ENCODE data around the gene PTPN2.

PTPN2 gene

DNA sequence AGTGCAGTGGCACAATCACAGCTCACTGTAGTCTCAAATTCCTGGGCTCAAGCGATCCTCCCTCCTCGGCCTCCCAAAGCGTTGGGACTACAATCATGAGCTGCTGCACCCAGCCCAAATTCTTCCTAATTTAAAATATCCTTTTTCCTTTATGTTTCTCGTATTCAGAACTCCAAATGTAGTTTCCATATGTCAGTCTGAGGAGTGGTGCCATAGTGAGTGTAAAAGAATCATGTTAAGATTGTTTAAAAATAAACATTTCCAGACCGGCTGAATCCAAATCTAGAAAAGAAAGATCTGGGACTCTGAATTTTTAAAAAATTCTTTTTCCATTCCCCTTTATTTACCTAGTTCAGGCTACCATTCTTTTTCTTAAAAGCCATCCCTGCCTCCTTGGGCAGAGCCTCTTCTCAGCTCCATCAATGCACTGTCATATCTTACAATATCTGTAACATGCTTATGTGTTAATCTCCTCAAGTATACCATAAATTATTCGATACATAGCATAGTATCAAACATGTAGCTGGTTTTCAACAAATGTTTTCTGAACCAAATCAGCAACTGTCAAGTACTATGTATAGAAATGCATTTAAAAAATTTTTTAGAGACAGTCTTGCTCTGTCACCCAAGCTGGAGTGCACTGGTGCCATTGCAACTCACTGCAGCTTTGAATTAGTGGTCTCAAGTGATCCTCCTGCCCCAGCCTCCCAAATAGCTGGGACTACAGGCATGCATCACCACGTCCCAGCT is 31.3 kb downstream of the PTPN2 start:
- H3K79me2 ChIP-seq (ENCODE audit: control insufficient read depth, insufficient read depth, low read length, poor library complexity), result peaks cover 2% of the 10 kb centered on the region
- no peak for DNase-seq
- no peak overlapping the region for H2AFZ ChIP-seq (ENCODE audit: insufficient read depth, low read length, poor library complexity)
- H3K18ac ChIP-seq (ENCODE audit: low read length), result no peak overlapping the region
- no peak overlapping the region for H3K27ac ChIP-seq (ENCODE audit: low read depth, low read length)
- H3K9me3 ChIP-seq (ENCODE audit: insufficient read depth, low read depth, low read length), result no peaks in the 10 kb centered on the region
- no peak overlapping the region for H4K8ac ChIP-seq (ENCODE audit: low read depth, low read length)
- no peak overlapping the region for H2BK12ac ChIP-seq (ENCODE audit: low read length)
- H2AK5ac ChIP-seq (ENCODE audit: low read length), result no peak overlapping the region
- no peak overlapping the region for H4K91ac ChIP-seq (ENCODE audit: low read depth, low read length)
- peaks cover 0 to 1% of the 10 kb centered on the region in 2 experiments for H3K36me3 ChIP-seq (ENCODE audit: control insufficient read depth in 1 of 2, insufficient read depth in 2 of 2, low read length in 2 of 2)
- H2BK120ac ChIP-seq (ENCODE audit: insufficient read depth, low read length, poor library complexity), result no peak overlapping the region
- H3K4me2 ChIP-seq (ENCODE audit: low read length), result no peak overlapping the region
- no peak overlapping the region for H3K4ac ChIP-seq (ENCODE audit: low read depth, low read length)
- H2BK5ac ChIP-seq (ENCODE audit: low read depth, low read length, poor library complexity), result no peak overlapping the region
- WGBS (ENCODE audit: extremely low coverage, insufficient coverage, insufficient read length), result no CpG with 5 or more reads among the region's 7 CpGs
- H3K4me3 ChIP-seq (ENCODE audit: low read depth, low read length), result no peak overlapping the region
- H4K12ac ChIP-seq (ENCODE audit: low read depth, low read length), result no peak overlapping the region
- H3K79me1 ChIP-seq (ENCODE audit: low read length), result no peaks in the 10 kb centered on the region
- H3K4me1 ChIP-seq (ENCODE audit: control insufficient read depth in 1 of 2, insufficient read depth in 2 of 2, low read length in 2 of 2), result peaks cover 6% of the 10 kb centered on the region in 2 experiments
- H3K9ac ChIP-seq (ENCODE audit: low read length), result no peak overlapping the region
- H3K14ac ChIP-seq (ENCODE audit: low read length), result no peak overlapping the region
- H3K27me3 ChIP-seq (ENCODE audit: insufficient read depth, low read length), result no peaks in the 10 kb centered on the region
- H3K23ac ChIP-seq (ENCODE audit: low read length), result no peak overlapping the region

GRCh38 chr18:12851716-12852115 is 32.3 kb downstream of the PTPN2 start:
- WGBS (ENCODE audit: extremely low coverage, insufficient coverage, insufficient read length), result no CpG with 5 or more reads among the region's 3 CpGs
- no peak overlapping the region for H3K9ac ChIP-seq (ENCODE audit: low read length)
- no peaks in the 10 kb centered on the region for H3K27me3 ChIP-seq (ENCODE audit: insufficient read depth, low read length)
- peaks cover 0 to 1% of the 10 kb centered on the region in 2 experiments for H3K36me3 ChIP-seq (ENCODE audit: control insufficient read depth in 1 of 2, insufficient read depth in 2 of 2, low read length in 2 of 2)
- H4K8ac ChIP-seq (ENCODE audit: low read depth, low read length), result no peak overlapping the region
- no peak overlapping the region for H2AFZ ChIP-seq (ENCODE audit: insufficient read depth, low read length, poor library complexity)
- H3K79me1 ChIP-seq (ENCODE audit: low read length), result no peaks in the 10 kb centered on the region
- no peak overlapping the region for H3K23ac ChIP-seq (ENCODE audit: low read length)
- no peak overlapping the region for H4K12ac ChIP-seq (ENCODE audit: low read depth, low read length)
- H2BK120ac ChIP-seq (ENCODE audit: insufficient read depth, low read length, poor library complexity), result no peak overlapping the region
- no peak overlapping the region for H2AK5ac ChIP-seq (ENCODE audit: low read length)
- H2BK12ac ChIP-seq (ENCODE audit: low read length), result no peak overlapping the region
- H4K91ac ChIP-seq (ENCODE audit: low read depth, low read length), result no peak overlapping the region
- H3K79me2 ChIP-seq (ENCODE audit: control insufficient read depth, insufficient read depth, low read length, poor library complexity), result peaks cover 2% of the 10 kb centered on the region
- no peak overlapping the region for H3K4ac ChIP-seq (ENCODE audit: low read depth, low read length)
- no peak overlapping the region for H3K4me3 ChIP-seq (ENCODE audit: low read depth, low read length)
- no peaks in the 10 kb centered on the region for H3K9me3 ChIP-seq (ENCODE audit: insufficient read depth, low read depth, low read length)
- no peak overlapping the region for H3K14ac ChIP-seq (ENCODE audit: low read length)
- no peak overlapping the region for H2BK5ac ChIP-seq (ENCODE audit: low read depth, low read length, poor library complexity)
- H3K4me2 ChIP-seq (ENCODE audit: low read length), result no peak overlapping the region
- H3K4me1 ChIP-seq (ENCODE audit: control insufficient read depth in 1 of 2, insufficient read depth in 2 of 2, low read length in 2 of 2), result peaks cover 6% of the 10 kb centered on the region in 2 experiments
- DNase-seq, result no peak
- no peak overlapping the region for H3K27ac ChIP-seq (ENCODE audit: low read depth, low read length)
- H3K18ac ChIP-seq (ENCODE audit: low read length), result no peak overlapping the region

- Histone ChIP-seq H3K9ac (ENCODE audit: low read length) (no peak overlapping the region), H3K27me3 (ENCODE audit: insufficient read depth, low read length) (no peaks in the 10 kb centered on the region), H2BK120ac (ENCODE audit: insufficient read depth, low read length, poor library complexity) (no peak overlapping the region), H3K23ac (ENCODE audit: low read length) (no peak overlapping the region), H4K12ac (ENCODE audit: low read depth, low read length) (no peak overlapping the region), H3K36me3 (ENCODE audit: control insufficient read depth in 1 of 2, insufficient read depth in 2 of 2, low read length in 2 of 2) (peaks cover 0 to 1% of the 10 kb centered on the region in 2 experiments), H3K79me2 (ENCODE audit: control insufficient read depth, insufficient read depth, low read length, poor library complexity) (peaks cover 2% of the 10 kb centered on the region), H3K9me3 (ENCODE audit: insufficient read depth, low read depth, low read length) (no peaks in the 10 kb centered on the region), H2AFZ (ENCODE audit: insufficient read depth, low read length, poor library complexity) (no peak overlapping the region), H3K4me1 (ENCODE audit: control insufficient read depth in 1 of 2, insufficient read depth in 2 of 2, low read length in 2 of 2) (no peaks in the 10 kb centered on the region), H4K8ac (ENCODE audit: low read depth, low read length) (no peak overlapping the region), H3K79me1 (ENCODE audit: low read length) (no peaks in the 10 kb centered on the region), H3K27ac (ENCODE audit: low read depth, low read length) (no peak overlapping the region), H3K4ac (ENCODE audit: low read depth, low read length) (no peak overlapping the region), H3K4me2 (ENCODE audit: low read length) (no peak overlapping the region), H3K14ac (ENCODE audit: low read length) (no peak overlapping the region), H3K4me3 (ENCODE audit: low read depth, low read length) (no peak overlapping the region), H2AK5ac (ENCODE audit: low read length) (no peak overlapping the region), H2BK5ac (ENCODE audit: low read depth, low read length, poor library complexity) (no peak overlapping the region), H3K18ac (ENCODE audit: low read length) (no peak overlapping the region), H4K91ac (ENCODE audit: low read depth, low read length) (no peak overlapping the region), H2BK12ac (ENCODE audit: low read length) (no peak overlapping the region)
- DNase-seq, result peak; percentile 69 to 93
- no CpG with 5 or more reads among the region's 2 CpGs for WGBS (ENCODE audit: extremely low coverage, insufficient coverage, insufficient read length)
Observed at GRCh38 chr18:12849548-12849947, 34.5 kb downstream of the PTPN2 start.

DNA sequence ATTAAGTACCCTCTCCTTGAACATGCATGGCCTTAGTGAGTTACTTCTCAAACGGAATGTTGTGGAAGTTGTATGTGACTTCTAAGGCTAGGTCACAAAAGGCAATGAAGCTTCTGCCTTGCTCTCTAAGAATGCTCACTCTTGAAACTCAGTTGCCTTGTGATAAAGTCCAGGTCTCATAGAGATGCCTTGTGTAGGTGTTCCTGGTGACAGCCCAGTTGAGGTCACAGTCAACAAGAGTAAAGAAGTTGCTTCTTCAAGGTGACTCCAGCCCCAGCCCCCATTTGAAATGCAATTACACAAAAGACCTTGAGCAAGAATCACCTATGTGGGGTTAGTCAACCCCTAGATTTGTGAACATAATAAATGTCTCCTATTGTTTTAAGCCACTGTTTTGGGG is 35.6 kb downstream of the PTPN2 start:
- Histone ChIP-seq H3K4ac (ENCODE audit: low read depth, low read length) (no peak overlapping the region), H3K79me2 (ENCODE audit: control insufficient read depth, insufficient read depth, low read length, poor library complexity) (peaks cover 2% of the 10 kb centered on the region), H3K4me2 (ENCODE audit: low read length) (no peak overlapping the region), H3K9ac (ENCODE audit: low read length) (no peak overlapping the region), H3K23ac (ENCODE audit: low read length) (no peak overlapping the region), H3K4me1 (ENCODE audit: control insufficient read depth in 1 of 2, insufficient read depth in 2 of 2, low read length in 2 of 2) (peaks cover 2% of the 10 kb centered on the region in 2 experiments), H2AK5ac (ENCODE audit: low read length) (no peak overlapping the region), H2BK12ac (ENCODE audit: low read length) (no peak overlapping the region), H2BK5ac (ENCODE audit: low read depth, low read length, poor library complexity) (no peak overlapping the region), H4K12ac (ENCODE audit: low read depth, low read length) (no peak overlapping the region), H3K36me3 (ENCODE audit: control insufficient read depth in 1 of 2, insufficient read depth in 2 of 2, low read length in 2 of 2) (no peaks in the 10 kb centered on the region), H2AFZ (ENCODE audit: insufficient read depth, low read length, poor library complexity) (no peak overlapping the region), H2BK120ac (ENCODE audit: insufficient read depth, low read length, poor library complexity) (no peak overlapping the region), H3K27me3 (ENCODE audit: insufficient read depth, low read length) (no peaks in the 10 kb centered on the region), H3K14ac (ENCODE audit: low read length) (no peak overlapping the region), H4K91ac (ENCODE audit: low read depth, low read length) (no peak overlapping the region), H3K27ac (ENCODE audit: low read depth, low read length) (no peak overlapping the region), H4K8ac (ENCODE audit: low read depth, low read length) (no peak overlapping the region), H3K18ac (ENCODE audit: low read length) (no peak overlapping the region), H3K79me1 (ENCODE audit: low read length) (no peaks in the 10 kb centered on the region), H3K4me3 (ENCODE audit: low read depth, low read length) (no peak overlapping the region), H3K9me3 (ENCODE audit: insufficient read depth, low read depth, low read length) (no peaks in the 10 kb centered on the region)
- WGBS (ENCODE audit: extremely low coverage, insufficient coverage, insufficient read length), result no CpG with 5 or more reads among the region's 1 CpG
- DNase-seq, result no peak

All from trophoblast cell (in vitro differentiated cells and primary cell).